ENCODE data around the gene ARFRP1.
"Not testable (repeated sequence)": the region's sequence is repeated elsewhere in the genome, so short reads cannot be mapped to it uniquely, and the experiment has no call there.

ARFRP1 gene

DNA sequence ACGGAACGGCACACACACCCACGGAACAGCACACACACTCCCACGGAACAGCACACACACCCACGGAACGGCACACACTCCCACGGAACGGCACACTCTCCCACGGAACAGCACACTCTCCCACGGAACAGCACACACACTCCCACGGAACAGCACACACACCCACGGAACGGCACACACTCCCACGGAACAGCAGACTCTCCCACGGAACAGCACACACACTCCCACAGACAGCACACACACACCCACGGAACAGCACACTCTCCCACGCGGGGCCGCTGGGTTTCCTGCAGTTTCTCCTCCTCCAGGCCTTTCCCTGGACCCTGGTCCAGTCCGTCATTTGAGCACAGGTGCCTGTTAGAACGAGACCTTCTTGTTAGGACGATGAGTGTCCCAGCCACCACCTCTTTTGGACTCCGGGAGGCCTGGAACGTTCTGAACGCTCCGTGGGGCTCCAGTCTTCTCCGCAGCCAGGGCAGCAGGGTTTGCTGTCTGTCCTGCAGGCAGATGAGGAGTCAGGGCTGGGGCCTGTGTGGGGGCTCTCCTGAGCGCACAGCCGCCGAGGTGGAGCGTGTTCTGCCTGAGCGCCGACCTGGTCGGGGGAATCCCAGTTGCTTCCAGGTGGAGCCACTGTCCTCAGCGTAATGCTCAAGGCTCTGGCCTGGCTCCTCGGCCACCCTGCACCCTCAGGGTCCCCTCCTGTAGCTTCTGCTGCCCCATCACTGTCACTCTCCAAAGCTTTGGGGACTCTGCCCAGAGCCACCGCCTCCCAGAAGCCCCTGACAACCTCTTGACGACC is 28.9 kb downstream of the ARFRP1 start:
- DNase-seq (ENCODE audit: low read depth in 1 of 2, low spot score in 1 of 2): no peak

DNA sequence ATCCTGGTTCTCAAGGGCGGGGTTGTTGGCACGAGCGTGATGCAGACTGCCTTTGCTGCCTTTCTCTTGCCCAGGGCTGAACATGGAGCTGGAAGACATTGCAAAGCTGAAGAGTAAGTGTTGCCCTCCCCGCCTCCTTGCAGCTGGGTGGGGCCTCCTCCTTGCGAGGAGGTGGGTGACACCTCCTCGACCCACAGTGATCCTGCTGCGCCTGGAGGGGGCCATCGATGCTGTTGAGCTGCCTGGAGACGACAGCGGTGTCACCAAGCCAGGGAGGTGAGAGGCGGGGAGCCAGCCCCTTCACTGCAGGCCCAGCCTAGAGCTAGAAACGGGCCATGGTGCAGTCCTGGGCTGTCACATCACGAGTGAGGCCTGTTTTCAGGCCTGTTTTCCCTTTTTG is 29.7 kb downstream of the ARFRP1 start:
- DNase-seq (ENCODE audit: low read depth in 1 of 2, low spot score in 1 of 2): no peak

DNA sequence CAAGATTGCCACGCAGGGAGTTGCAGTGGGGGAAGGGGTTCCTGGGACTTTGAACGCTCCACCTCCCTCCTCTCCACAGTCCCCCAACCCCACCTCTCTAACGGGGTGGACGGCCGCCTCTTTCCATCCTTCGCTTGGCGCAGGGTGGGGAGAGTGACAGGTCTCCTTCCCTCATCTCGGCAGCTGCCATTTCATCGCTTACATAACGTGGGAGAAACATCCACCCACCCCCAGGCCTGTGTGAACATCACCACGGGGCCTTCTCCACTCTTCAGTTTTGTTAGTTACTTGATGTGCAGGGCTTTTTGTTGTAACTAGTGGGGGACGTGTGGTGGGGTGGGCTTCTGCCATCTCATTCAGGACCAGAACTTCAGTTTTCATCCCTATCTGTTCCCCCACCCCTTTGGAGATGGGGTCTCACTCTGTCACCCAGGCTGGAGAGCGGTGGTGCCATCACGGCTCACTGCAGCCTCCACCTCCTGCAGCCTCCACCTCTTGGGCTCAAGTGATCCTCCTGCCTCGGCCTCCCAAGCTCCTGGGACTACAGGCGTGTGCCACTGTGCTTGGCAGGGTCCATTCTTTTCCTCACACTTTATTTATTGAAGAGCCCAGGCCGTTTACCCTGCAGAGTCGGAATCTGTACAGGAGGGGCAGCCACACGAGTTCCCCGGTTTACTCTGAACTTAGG is 32.0 kb downstream of the ARFRP1 start:
- no peak for DNase-seq (ENCODE audit: low read depth in 1 of 2, low spot score in 1 of 2)

DNA sequence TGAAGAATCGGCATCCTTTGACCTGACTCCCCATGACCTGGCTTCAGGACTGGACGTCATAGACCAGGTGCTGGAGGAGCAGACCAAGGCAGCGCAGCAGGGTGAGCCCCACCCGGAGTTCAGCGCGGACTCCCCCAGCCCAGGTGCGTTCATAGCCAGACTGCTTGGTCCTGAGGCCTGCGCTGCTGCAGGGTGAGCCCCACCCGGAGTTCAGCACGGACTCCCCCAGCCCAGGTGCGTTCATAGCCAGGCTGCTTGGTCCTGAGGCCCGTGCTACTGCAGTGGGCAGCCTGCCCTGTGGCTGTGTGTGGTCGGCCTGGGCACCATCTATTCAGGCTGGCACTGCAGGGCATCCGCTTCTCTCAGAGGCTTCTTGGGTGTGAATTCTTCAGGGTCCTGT is 33.8 kb downstream of the ARFRP1 start:
- no peak for DNase-seq (ENCODE audit: low read depth in 1 of 2, low spot score in 1 of 2)

DNA sequence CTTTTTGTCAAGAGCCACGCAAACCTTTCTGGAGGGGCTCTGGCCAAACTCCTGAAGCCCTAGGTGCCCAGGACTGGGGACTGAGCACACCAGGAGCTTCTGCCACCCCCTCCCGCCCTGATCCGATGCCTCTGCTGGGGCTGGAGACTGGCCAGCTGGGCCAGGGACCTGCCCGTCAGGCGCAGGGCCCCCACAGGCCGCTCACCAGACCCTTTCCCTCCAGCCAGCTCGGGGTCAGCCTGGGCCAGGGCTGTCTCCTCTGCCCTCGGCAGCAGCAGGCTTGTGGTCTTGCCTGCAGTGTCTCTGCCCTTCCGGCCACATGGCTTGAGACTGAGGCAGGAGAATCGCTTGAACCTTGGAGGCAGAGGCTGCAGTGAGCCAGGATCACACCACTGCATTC is 35.1 kb downstream of the ARFRP1 start:
- DNase-seq (ENCODE audit: low read depth in 1 of 2, low spot score in 1 of 2): no peak

DNA sequence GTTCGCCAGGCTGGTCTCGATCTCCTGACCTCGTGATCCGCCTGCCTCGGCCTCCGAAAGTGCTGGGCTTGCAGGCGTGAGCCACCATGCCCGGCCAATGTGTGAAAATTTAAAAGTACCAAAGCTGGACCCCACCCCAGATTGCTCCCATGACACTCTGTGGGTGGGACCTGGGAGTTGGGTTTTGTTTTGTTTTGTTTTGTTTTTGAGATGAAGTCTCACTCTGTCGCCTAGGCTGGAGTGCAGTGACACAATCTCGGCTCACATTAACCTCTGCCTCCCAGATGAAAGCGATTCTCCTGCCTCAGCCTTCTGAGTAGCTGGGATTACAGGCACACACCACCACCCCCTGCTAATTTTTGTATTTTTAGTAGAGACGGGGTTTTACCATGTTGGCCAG is 36.1 kb downstream of the ARFRP1 start:
- not testable (repeated sequence) for DNase-seq (ENCODE audit: low read depth in 1 of 2, low spot score in 1 of 2)

DNA sequence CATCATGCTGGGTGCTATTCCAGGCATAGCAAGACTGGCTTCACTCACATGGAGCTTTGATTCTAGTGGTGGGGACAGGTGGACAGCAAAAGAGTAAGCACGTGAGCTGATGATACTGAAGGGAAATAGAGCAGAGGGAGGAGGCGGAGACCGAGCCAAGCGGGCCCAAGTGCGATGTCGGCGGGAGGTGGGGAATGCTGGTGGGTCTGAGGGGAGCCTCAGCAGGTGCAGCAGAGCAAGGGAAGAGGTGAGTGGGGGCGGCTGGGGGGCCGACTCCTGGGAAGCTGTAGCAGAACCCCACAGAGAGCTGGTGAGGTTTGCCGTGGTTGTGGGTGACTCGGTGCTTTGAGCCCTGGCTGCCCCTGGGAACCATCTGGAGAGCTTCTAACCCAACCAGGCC is 39.4 kb downstream of the ARFRP1 start:
- no peak for DNase-seq (ENCODE audit: low read depth in 1 of 2, low spot score in 1 of 2)

DNA sequence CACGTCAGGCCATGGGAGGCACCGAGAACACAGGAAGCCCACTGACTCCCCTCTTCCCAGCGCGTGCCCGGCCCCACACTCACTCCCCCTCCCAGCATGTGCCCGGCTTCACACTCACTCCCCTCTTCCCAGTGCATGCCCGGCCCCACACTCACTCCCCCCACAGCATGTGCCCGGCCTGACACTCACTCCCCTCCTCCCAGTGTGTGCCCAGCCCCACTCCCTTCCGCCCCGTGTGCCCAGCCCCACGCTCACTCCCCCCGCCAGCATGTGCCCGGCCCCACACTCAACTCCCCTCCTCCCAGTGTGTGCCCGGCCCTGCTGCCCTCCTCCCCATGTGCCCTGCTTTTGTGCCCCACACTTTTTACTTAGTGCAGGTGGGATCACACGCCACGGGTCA is 39.9 kb downstream of the ARFRP1 start:
- no peak for DNase-seq (ENCODE audit: low read depth in 1 of 2, low spot score in 1 of 2)

DNA sequence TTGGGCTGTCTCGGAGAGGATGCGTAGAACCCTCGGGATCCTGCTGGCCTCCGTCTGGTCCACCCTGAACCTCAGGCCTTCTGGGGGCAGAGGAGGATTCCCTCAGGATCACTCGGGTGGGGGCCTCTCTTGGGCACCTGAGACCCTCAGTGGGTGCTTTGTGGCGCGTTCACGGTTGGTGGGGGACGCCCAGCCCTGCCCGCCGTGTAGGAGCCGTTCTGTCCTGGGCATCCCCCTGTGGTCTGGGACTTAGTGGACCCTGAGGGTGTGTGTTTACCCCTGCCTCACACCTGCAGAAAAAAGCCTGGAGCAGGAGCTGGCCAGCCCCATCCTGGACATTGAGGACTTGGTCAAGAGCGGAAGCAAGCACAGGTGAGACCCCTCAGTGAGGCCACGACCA is 42.1 kb downstream of the ARFRP1 start:
- DNase-seq (ENCODE audit: low read depth in 1 of 2, low spot score in 1 of 2): no peak

DNA sequence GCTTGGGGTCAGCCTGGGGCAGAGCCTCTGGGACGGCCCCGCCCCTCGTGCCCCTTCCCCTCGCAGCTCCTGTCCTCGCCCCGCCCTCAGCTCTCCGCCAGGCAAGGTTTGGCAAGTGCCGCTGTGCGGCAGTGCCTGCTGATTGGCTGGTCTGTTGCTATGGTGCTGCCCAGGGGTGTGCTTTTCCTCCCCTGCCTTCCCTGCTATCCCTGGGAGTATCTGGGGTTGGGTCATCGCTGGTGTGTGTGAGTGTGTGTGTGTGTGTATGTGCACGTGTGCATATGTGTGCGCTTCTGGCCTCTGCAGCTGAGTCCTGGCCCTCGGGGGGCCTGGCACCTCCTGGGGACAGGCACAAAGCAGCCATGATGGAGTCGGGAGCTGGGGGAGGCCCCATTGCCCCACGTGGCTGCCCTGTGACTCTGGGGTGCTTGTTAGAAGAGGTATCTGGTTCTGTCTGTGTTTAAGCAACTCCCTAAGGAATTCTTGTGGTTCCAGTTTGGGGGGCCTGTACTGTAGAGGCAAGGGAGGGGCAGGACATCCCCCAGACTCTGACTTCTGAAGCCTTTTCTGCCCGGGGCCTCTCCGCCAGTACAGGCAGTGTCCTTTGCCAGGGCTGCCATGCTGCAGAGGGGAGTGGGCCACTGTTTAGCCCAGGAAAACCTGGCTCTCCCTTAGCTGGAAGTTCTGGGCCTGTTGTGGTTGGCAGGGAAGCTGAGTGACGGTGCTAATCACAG is 42.7 kb downstream of the ARFRP1 start:
- no peak for DNase-seq (ENCODE audit: low read depth in 1 of 2, low spot score in 1 of 2)

DNA sequence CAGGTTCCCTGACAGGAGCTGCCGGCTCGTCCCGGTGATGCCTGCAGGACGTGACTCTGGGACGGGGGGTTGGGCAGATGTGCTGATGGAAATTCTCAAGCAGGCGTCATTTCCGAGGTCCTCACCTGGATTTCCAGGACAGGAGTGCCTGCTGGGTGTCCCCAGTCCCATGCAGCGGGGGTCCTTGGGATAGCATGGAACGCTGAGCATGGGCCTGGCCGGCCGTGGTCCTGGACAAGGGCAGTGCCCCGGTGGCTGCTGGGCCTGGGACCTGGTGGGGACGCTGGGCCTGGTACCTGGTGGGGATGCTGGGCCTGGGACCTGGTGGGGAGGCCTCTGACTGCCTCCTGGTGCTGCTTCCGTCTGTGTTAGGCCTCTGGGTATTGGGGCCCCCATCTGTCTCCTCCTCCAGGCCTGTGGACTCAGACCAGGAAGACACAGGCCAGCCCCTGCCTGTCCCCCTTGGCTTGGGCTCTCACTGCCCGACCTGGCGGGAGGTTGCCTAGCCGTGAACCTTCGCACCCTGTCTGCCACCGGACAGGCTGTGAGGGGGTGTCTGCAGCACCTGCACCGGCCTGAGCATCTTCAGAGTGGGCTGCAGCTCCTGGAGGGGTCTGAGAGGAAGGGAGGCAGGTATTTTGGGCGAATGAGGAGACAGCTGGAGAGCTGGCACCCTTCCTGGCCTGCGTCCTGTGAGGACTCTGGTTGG is 43.5 kb downstream of the ARFRP1 start:
- no peak for DNase-seq (ENCODE audit: low read depth in 1 of 2, low spot score in 1 of 2)

DNA sequence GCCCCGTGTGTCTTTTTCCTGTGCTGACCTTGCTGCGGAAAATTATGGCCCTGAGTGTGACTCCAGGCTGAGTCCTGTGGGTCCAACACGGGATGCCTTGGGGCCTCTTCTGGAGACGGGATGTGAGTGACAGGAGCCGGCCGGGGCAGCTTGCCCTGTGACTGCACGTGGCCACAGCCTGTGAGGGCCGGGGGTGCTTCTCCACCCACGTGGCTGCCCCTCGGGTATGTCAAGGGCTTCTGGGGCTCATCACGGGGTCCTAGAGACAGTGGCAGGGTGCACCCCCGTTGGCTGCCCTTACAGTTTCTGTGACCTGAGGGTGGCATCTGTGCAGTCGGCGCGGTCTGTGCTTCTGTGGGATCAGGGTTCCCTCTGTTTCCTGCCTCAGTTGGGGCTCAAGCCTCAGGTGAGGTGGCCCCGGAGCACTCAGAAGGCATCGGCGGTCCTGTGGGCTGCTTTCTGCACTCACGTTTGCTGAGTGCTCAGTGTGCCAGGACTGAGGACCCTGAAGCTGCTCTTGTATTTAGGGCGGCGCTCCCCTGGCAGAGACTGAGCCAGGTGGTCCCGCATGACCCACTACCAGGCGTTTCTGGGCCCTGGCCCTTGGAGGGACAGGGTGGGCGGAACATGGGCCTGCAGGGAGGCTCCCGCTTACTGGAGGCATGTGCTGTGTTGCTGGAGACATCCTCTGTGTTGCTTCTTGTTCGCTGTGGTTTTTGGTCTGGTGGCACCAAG is 44.3 kb downstream of the ARFRP1 start:
- DNase-seq (ENCODE audit: low read depth in 1 of 2, low spot score in 1 of 2): no peak

DNA sequence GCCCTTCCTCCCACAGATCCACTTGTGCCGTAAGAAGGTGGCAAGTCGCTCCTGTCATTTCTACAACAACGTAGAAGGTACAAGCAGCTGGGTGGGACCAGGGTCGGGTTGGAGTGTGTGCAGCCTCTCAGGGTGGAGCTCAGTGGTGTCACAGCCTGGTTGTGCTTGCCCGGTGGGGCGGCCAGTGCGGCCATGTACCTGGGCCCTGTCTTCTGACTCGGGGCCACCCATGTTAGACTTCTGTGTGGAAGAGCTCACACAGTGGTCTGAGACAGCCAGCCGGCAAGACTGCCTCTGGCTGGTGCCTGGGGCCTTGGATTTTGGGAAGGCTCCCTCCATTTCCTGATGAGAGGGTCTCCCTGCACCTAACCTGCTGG is 45.0 kb downstream of the ARFRP1 start:
- DNase-seq (ENCODE audit: low read depth in 1 of 2, low spot score in 1 of 2): no peak

DNA sequence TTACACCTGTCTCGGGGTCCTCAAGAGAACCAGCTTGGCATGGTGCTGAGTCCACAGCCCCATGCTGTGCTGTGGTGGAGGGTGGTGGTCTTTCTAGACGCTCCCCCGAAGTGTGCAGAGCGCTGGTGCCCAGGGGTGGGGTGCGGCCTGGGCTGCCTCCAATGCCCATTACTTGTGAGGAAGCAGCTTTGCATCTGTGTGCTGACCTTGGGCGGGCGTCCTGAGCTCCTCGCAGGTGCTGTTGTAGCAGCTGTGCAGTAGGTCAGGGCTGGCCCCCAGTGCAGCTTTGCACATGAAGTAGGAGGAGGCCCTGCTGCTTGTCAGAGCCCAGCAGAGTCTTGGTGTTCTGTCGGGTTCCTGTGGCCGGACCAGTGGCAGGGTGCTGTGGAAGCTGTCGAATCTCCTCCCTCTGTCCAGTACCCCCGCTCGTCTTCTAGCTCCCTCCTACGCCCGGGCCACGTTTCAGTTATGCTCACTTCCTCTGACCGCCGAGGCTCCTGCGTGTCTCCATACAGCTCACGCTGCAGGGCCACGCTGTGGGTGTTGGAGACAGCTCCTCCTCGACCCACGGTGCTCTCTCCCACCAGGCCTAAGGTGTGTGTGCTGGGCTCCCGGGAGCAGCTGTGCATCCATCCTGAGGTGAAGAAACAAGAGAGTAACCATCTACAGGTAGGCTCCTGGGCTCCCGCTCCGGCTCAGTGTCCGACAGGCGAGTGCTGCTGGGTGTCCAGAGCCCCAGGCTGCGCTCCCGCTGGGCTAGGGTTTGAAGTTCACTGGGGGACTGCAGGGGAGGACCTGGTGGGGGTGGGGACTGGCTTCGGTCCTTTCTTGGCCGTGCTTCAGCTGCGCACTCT is 45.6 kb downstream of the ARFRP1 start:
- DNase-seq (ENCODE audit: low read depth in 1 of 2, low spot score in 1 of 2): no peak

DNA sequence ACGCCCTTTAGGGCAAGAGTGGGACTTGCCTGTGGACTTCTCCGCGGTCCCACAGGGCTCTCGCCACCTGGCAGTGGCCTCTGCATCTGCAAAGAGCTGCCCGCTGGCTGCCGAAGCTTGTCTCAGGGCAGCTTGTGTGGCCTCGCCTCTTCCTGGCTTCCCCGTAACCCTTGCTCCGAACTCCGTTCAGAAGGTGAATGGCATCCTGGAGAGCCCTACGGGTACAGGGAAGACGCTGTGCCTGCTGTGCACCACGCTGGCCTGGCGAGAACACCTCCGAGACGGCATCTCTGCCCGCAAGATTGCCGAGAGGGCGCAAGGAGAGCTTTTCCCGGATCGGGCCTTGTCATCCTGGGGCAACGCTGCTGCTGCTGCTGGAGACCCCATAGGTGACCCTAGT is 46.7 kb downstream of the ARFRP1 start:
- no peak for DNase-seq (ENCODE audit: low read depth in 1 of 2, low spot score in 1 of 2)

DNA sequence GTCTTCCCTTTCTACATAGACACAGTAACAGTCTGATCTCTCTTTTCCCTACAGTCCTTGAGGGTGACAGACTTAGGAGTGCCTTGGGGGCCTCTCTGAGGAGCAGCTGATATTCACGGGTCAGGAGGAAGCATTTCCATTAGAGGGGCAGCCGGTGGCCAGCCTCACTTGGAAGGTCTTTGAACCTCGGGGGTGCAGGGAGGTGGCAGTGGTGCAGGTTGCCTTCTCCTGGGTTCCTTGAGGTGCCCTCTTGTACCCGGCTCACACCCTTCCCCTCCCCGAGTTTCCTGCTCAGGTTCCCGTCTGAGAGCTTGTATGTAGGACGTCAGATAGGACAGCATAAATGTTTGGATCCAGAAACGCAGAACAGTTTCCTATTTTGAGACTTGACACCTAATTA is 47.2 kb downstream of the ARFRP1 start:
- no peak for DNase-seq (ENCODE audit: low read depth in 1 of 2, low spot score in 1 of 2)

DNA sequence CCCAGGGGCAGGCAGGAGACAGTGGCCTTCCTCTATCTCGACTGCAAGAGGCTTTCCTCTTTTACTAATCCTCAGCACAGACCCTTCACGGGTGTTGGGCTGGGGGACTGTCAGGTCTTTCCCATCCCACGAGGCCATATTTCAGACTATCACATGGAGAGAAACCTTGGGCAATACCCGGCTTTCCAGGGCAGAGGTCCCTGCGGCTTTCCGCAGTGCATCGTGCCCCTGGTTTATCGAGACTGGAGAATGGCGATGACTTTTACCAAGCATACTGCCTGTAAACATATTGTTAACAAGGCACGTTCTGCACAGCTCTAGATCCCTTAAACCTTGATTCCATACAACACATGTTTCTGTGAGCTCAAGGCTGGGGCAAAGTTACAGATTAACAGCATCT is 47.6 kb downstream of the ARFRP1 start:
- not testable (repeated sequence) for DNase-seq (ENCODE audit: low read depth in 1 of 2, low spot score in 1 of 2)

DNA sequence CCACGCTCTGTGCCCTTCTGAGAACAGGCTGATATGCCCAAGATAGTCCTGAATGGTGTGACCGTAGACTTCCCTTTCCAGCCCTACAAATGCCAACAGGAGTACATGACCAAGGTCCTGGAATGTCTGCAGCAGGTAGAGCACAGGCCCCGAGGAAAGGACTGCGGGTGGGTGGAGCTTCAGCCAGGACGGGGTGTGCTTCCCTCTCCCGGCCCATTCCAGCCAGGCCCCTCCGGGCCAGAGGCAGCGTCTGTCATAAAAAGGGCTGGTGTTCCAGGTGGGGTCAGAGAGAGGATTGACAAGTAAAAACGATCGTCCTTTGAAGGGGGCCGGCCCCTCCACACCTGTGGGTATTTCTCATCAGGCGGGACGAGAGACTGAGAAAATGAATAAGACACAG is 48.4 kb downstream of the ARFRP1 start:
- no peak for DNase-seq (ENCODE audit: low read depth in 1 of 2, low spot score in 1 of 2)

DNA sequence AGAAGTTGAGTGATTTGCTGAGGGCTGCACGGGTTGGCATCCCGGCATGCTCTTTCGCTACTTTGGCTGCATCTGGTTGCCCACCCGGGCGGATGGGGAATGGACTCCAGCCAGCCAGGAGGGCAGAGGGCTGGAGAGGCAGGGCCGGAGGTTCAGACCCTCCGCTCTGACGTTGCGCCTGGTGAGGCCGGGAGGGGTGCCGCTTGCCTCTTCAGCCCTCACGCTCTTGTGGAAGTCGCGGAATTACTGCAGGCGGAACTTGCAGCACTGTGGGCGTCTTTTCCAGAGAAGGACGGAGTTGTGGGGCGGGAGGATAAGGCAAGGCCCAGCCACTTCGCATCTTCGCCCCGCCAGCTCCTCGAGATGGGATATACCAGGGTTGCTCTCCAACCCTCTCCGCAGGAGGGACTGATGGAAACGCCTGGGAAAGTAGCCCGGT is 49.0 kb downstream of the ARFRP1 start:
- no peak for DNase-seq (ENCODE audit: low read depth in 1 of 2, low spot score in 1 of 2)

All from stimulated activated CD4-positive, alpha-beta T cell treated with anti-CD3 and anti-CD28 coated beads, Interleukin-15, amount 100 ng/mL, for 1 hour (primary cell).